OCI-LY1 (cell line): ENCODE measurements around the gene DNLZ.

ENCODE experiments used
- H2AFZ ChIP-seq: fragments of 200-600 bp; sonication (generic), shearing (Covaris generic); 2 replicates; pipeline ENCODE4 v1.6.0; 2014; ENCODE audit warnings: antibody characterized with exemption, mild to moderate bottlenecking, low read length
- H3F3A ChIP-seq: fragments of 200-600 bp; sonication (generic), shearing (Covaris generic); 2 replicates; pipeline ENCODE4 v1.6.0; 2014; ENCODE audit warnings: mild to moderate bottlenecking, antibody characterized with exemption, low read length, moderate library complexity; ENCODE audit not compliant: insufficient read depth
- H3K27ac ChIP-seq: fragments of 200-600 bp; sonication (generic); 2 replicates; pipeline ENCODE4 v1.5.1; 2014; ENCODE audit warnings: low read length, mixed run types, mild to moderate bottlenecking, low read depth; ENCODE audit not compliant: poor library complexity, severe bottlenecking
- H3K27me3 ChIP-seq: fragments of 200-600 bp; sonication (generic); 2 replicates; pipeline ENCODE4 v1.6.0; 2014; ENCODE audit warnings: antibody characterized with exemption, mild to moderate bottlenecking, low read length, moderate library complexity; ENCODE audit not compliant: insufficient read depth
- H3K36me3 ChIP-seq: fragments of 200-600 bp; sonication (generic); 2 replicates; pipeline ENCODE4 v1.6.1; 2014; ENCODE audit warnings: mild to moderate bottlenecking, antibody characterized with exemption, low read length, moderate library complexity, mixed read lengths; ENCODE audit not compliant: insufficient read depth
- H3K4me1 ChIP-seq: fragments of 200-600 bp; sonication (generic); 2 replicates; pipeline ENCODE4 v1.5.1; 2014; ENCODE audit warnings: mild to moderate bottlenecking, low read length, moderate library complexity; ENCODE audit not compliant: insufficient read depth, severe bottlenecking
- H3K4me2 ChIP-seq: fragments of 200-600 bp; sonication (generic), shearing (Covaris generic); 2 replicates; pipeline ENCODE4 v1.6.1; 2014; ENCODE audit warnings: low read length
- H3K4me3 ChIP-seq: fragments of 200-600 bp; sonication (generic); 2 replicates; pipeline ENCODE4 v1.5.1; 2014; ENCODE audit warnings: low read length, low read depth, mild to moderate bottlenecking, mixed read lengths; ENCODE audit not compliant: poor library complexity, severe bottlenecking
- H3K79me2 ChIP-seq: fragments of 200-600 bp; shearing (Covaris generic); 2 replicates; pipeline ENCODE4 v1.6.1; 2016; ENCODE audit warnings: mixed run types, low read length, mixed read lengths; ENCODE audit not compliant: insufficient read depth
- H3K9ac ChIP-seq: fragments of 200-600 bp; sonication (generic), shearing (Covaris generic); 2 replicates; pipeline ENCODE4 v1.6.1; 2014; ENCODE audit warnings: mild to moderate bottlenecking, low read length, mixed read lengths
- H3K9me2 ChIP-seq: fragments of 200-600 bp; sonication (generic), shearing (Covaris generic); 2 replicates; pipeline ENCODE4 v1.6.1; 2014; ENCODE audit warnings: low read depth, mild to moderate bottlenecking, low read length, mixed read lengths
- H3K9me3 ChIP-seq: fragments of 200-600 bp; shearing (Covaris generic); 2 replicates; pipeline ENCODE4 v1.6.1; 2014; ENCODE audit warnings: low read length, mixed read lengths
- H4K20me1 ChIP-seq: fragments of 200-600 bp; sonication (generic), shearing (Covaris generic); 2 replicates; pipeline ENCODE4 v1.6.0; 2016; ENCODE audit warnings: mild to moderate bottlenecking, low read length; ENCODE audit not compliant: insufficient read depth
- CTCF ChIP-seq: fragments of 200-600 bp; sonication (generic), shearing (Covaris generic); IDR thresholded peaks from 2 replicates; pipeline ENCODE4 v1.5.1; 2017; ENCODE audit warnings: mild to moderate bottlenecking, antibody characterized with exemption, low read length, moderate library complexity, mixed read lengths
- EZH2 ChIP-seq: fragments of 200-600 bp; sonication (generic), shearing (Covaris generic); IDR thresholded peaks from 2 replicates; pipeline ENCODE4 v1.8.0; 2017; ENCODE audit warnings: borderline replicate concordance, mixed run types, mild to moderate bottlenecking, antibody characterized with exemption, low read length, moderate library complexity, mixed read lengths

The DNLZ gene

GRCh38 chr9:136325358-136325757, 38.2 kb downstream of the DNLZ start:
- H3K4me3 ChIP-seq = no peak overlapping the region
- TF ChIP-seq CTCF = no peak
- TF ChIP-seq EZH2 = no peak
- H3K4me2 ChIP-seq = no peak overlapping the region
- no peaks in the 10 kb centered on the region for H3K4me1 ChIP-seq
- H3F3A ChIP-seq = no peaks in the 10 kb centered on the region
- peaks cover 6% of the 10 kb centered on the region; the same call in 1 of the 2 replicates for H3K27me3 ChIP-seq
- no peak overlapping the region for H2AFZ ChIP-seq
- no peak overlapping the region for H3K9ac ChIP-seq
- no peaks in the 10 kb centered on the region for H3K9me3 ChIP-seq
- no peak overlapping the region for H3K27ac ChIP-seq
- no peaks in the 10 kb centered on the region for H3K79me2 ChIP-seq
- H4K20me1 ChIP-seq = no peaks in the 10 kb centered on the region
- H3K9me2 ChIP-seq = no peaks in the 10 kb centered on the region
- H3K36me3 ChIP-seq = no peaks in the 10 kb centered on the region; the same call in 1 of the 2 replicates

GRCh38 chr9:136324501-136325300, 38.8 kb downstream of the DNLZ start:
- Histone ChIP-seq H3K4me2 (no peak overlapping the region), H4K20me1 (no peaks in the 10 kb centered on the region), H3F3A (no peaks in the 10 kb centered on the region), H3K4me1 (no peaks in the 10 kb centered on the region), H3K79me2 (no peaks in the 10 kb centered on the region), H3K9ac (no peak overlapping the region), H3K9me2 (no peaks in the 10 kb centered on the region), H3K27ac (no peak overlapping the region), H3K4me3 (no peak overlapping the region), H3K36me3 (no peaks in the 10 kb centered on the region; the same call in 1 of the 2 replicates), H2AFZ (no peak overlapping the region), H3K9me3 (no peaks in the 10 kb centered on the region), H3K27me3 (peaks cover 10% of the 10 kb centered on the region; the same call in 1 of the 2 replicates)
- no peak for TF ChIP-seq EZH2
- no peak for TF ChIP-seq CTCF

GRCh38 chr9:136323371-136323789, 40.2 kb downstream of the DNLZ start:
- Histone ChIP-seq H3K4me2 (no peak overlapping the region), H3K9me2 (no peaks in the 10 kb centered on the region), H3K9me3 (no peaks in the 10 kb centered on the region), H3K27ac (no peak overlapping the region), H3K27me3 (peaks cover 10% of the 10 kb centered on the region; the same call in 1 of the 2 replicates), H3K79me2 (no peaks in the 10 kb centered on the region), H3K36me3 (no peaks in the 10 kb centered on the region; the same call in 1 of the 2 replicates), H3F3A (no peaks in the 10 kb centered on the region), H2AFZ (no peak overlapping the region), H4K20me1 (no peaks in the 10 kb centered on the region), H3K4me3 (no peak overlapping the region), H3K9ac (no peak overlapping the region), H3K4me1 (no peaks in the 10 kb centered on the region)
- TF ChIP-seq EZH2 (no peak), CTCF (no peak)
